GM20431 (cell line): ENCODE results near the gene PRICKLE1.

ENCODE experiments used
- in situ Hi-C: fragments of 300-500 bp; cut with MseI, MboI; formaldehyde crosslinking; loops from one replicate; pipeline ENCODE4 v1.15.0; 2020; ENCODE audit warnings: low sequenced_read_pairs; ENCODE audit not compliant: unreplicated experiment

PRICKLE1 gene

DNA sequence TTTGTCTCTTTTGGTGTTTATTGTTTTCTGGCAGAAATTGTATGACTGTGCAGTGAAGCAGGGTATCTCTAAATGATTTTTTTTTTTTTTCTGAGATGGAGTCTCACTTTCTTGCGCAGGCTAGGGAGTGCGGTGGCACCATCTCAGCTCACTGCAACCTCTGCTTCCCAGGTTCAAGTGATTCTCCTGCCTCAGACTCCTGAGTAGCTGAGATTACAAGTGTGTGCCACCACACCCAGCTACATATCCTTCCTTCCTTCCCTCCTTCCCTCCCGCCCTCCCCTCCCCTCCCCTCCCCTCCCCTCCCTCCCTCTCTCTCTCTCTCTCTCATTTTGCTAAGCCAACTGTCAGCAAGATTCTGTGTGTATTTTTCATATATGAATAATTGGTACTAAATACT, 169.2 kb downstream of the PRICKLE1 start:
- in situ Hi-C loops: no loop called here

DNA sequence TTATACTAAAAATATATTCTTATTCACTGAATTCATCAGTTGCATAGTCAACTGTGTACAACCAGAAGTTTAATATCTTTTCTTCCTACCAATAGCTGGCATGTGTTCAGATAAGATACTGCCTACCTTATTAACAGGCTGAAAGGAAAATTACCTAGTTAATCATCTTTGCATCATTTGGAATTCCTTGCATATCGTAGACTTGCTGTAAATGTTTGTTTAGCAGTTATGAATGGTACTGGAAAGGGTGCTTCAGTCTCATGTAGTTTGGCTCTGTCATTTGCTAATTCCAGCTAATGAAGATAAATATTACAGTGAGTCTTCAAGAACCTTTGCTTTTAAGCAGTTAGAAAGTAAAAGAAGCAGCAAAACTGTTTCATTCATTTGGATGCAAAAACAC, 179.2 kb downstream of the PRICKLE1 start:
- in situ Hi-C loops: no loop called here

DNA sequence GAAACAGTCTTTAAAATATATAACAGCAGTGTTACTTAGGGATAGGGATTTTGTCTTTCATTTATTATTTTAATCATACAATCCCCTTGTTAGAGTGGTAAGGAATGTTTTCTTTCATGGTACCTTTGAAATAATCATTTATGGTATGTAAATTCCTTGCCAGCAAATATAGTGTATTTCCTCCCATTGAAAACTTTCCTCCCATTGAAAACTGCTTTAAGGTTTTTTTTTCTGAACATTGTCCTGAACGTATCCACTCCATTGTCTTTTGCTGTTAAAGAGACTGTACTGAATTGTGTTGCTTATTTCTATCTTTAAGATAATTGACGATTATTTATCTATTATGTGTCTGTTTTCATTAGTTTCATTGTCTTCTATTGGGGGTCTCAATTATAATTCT, 180.1 kb downstream of the PRICKLE1 start:
- in situ Hi-C loops: no loop called here

DNA sequence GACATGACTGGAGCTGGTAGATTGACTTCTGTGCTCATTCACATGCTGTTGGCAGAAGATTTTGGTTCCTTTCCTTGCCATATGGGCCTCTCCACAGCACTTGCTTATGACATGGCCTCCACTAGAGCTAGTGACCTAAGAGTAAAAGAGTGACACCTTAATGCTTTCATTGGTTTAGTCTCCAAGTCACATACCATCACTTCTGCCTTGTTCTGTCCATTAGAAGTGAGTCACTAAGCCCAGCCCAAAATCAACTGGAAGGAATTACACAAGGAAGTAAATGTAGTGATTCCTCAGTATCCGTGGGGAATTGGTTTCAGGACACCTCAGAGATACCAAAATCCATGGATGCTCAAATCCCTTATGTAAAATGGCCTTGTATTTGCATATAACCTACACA, 182.2 kb downstream of the PRICKLE1 start:
- in situ Hi-C loops: no loop called here
